Ishikawa (cell line): ENCODE results near the gene FSIP1.

Experiments
- CREB1 ChIP-seq: IDR thresholded peaks from 2 replicates; pipeline ENCODE4 v1.6.1; 2012; ENCODE audit warnings: low read depth
- EGR1 ChIP-seq: IDR thresholded peaks from 2 replicates; pipeline ENCODE4 v1.6.1; 2012
- EP300 ChIP-seq: IDR thresholded peaks from 2 replicates; pipeline ENCODE4 v1.6.1; 2012; ENCODE audit warnings: borderline replicate concordance
- FOXM1 ChIP-seq: IDR thresholded peaks from 2 replicates; pipeline ENCODE4 v1.6.1; 2012; ENCODE audit warnings: low read depth, borderline replicate concordance
- MAX ChIP-seq: IDR thresholded peaks from 2 replicates; pipeline ENCODE4 v1.6.1; 2012
- RAD21 ChIP-seq: IDR thresholded peaks from 2 replicates; pipeline ENCODE4 v1.6.1; 2012; ENCODE audit warnings: low read depth
- TAF1 ChIP-seq: IDR thresholded peaks from 2 replicates; pipeline ENCODE4 v1.6.1; 2012; ENCODE audit warnings: low read depth, mild to moderate bottlenecking
- TCF12 ChIP-seq: IDR thresholded peaks from 2 replicates; pipeline ENCODE4 v1.6.1; 2012; ENCODE audit warnings: low read depth
- TEAD4 ChIP-seq: IDR thresholded peaks from 2 replicates; pipeline ENCODE4 v1.6.1; 2012
- YY1 ChIP-seq: IDR thresholded peaks from 2 replicates; pipeline ENCODE4 v1.6.1; 2012; ENCODE audit warnings: low read depth
- ZBTB7A ChIP-seq: IDR thresholded peaks from 2 replicates; pipeline ENCODE4 v1.6.1; 2012; ENCODE audit warnings: low read depth
- TF ChIP-seq, protein P1 (sequence below): IDR thresholded peaks from 2 replicates; pipeline ENCODE4 v1.6.1; 2012; ENCODE audit warnings: low read depth, mild to moderate bottlenecking
- TF ChIP-seq, protein P2 (sequence below): IDR thresholded peaks from 2 replicates; pipeline ENCODE4 v1.6.1; 2012

DNA sequence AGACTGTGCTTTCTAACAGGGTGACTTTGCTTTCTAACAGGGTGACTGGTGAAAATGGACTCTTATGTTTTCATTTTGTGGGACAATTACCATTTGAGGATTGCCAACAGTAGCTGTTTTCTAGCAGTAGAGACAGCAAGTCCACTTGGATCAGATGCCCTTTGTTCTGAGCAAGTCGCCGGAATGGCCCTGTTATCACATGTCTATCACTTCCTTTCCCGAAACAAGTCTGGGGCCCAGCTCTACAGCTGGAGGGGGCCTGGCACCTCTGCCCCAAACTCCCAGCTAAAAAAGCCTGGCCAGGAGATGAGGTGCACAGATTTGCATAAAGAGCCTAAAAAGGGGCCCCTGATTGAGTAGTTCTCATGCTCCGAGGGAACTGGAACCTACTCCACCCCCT is 157.2 kb downstream of the FSIP1 start:
- TF ChIP-seq EGR1 (no peak), RAD21 (no peak), TCF12 (no peak), TEAD4 (no peak), MAX (no peak), YY1 (no peak), CREB1 (no peak), TAF1 (no peak), FOXM1 (no peak), ZBTB7A (no peak), EP300 (no peak)
- TF ChIP-seq, protein P1, sequence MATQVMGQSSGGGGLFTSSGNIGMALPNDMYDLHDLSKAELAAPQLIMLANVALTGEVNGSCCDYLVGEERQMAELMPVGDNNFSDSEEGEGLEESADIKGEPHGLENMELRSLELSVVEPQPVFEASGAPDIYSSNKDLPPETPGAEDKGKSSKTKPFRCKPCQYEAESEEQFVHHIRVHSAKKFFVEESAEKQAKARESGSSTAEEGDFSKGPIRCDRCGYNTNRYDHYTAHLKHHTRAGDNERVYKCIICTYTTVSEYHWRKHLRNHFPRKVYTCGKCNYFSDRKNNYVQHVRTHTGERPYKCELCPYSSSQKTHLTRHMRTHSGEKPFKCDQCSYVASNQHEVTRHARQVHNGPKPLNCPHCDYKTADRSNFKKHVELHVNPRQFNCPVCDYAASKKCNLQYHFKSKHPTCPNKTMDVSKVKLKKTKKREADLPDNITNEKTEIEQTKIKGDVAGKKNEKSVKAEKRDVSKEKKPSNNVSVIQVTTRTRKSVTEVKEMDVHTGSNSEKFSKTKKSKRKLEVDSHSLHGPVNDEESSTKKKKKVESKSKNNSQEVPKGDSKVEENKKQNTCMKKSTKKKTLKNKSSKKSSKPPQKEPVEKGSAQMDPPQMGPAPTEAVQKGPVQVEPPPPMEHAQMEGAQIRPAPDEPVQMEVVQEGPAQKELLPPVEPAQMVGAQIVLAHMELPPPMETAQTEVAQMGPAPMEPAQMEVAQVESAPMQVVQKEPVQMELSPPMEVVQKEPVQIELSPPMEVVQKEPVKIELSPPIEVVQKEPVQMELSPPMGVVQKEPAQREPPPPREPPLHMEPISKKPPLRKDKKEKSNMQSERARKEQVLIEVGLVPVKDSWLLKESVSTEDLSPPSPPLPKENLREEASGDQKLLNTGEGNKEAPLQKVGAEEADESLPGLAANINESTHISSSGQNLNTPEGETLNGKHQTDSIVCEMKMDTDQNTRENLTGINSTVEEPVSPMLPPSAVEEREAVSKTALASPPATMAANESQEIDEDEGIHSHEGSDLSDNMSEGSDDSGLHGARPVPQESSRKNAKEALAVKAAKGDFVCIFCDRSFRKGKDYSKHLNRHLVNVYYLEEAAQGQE: no peak
- TF ChIP-seq, protein P2, sequence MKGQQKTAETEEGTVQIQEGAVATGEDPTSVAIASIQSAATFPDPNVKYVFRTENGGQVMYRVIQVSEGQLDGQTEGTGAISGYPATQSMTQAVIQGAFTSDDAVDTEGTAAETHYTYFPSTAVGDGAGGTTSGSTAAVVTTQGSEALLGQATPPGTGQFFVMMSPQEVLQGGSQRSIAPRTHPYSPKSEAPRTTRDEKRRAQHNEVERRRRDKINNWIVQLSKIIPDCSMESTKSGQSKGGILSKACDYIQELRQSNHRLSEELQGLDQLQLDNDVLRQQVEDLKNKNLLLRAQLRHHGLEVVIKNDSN: no peak
